Measurements from ENCODE around the gene DUSP5.
"Not testable (repeated sequence)": the region's sequence is repeated elsewhere in the genome, so short reads cannot be mapped to it uniquely, and the experiment has no call there.

The DUSP5 gene

GRCh38 chr10:110512461-110513187 lies 14.9 kb downstream of the DUSP5 start:
- in situ Hi-C loops (cut with MboI; ENCODE audit: low sequenced_read_pairs): no loop called here

- in situ Hi-C loops (cut with MboI; ENCODE audit: low sequenced_read_pairs): no loop called here
Measured at GRCh38 chr10:110513949-110514348, 16.2 kb downstream of the DUSP5 start.

- in situ Hi-C loops (cut with MboI; ENCODE audit: low sequenced_read_pairs): no loop called here
Measured at GRCh38 chr10:110514848-110515247, 17.1 kb downstream of the DUSP5 start.

- in situ Hi-C loops (cut with MboI; ENCODE audit: low sequenced_read_pairs): no loop called here
Measured at GRCh38 chr10:110516815-110517492, 19.2 kb downstream of the DUSP5 start.

GRCh38 chr10:110522365-110522988 lies 24.8 kb downstream of the DUSP5 start:
- in situ Hi-C loops (cut with MboI; ENCODE audit: low sequenced_read_pairs): no loop called here

GRCh38 chr10:110523736-110524135 lies 26.0 kb downstream of the DUSP5 start:
- in situ Hi-C loops (cut with MboI; ENCODE audit: low sequenced_read_pairs): no loop called here

GRCh38 chr10:110524179-110524858 lies 26.6 kb downstream of the DUSP5 start:
- in situ Hi-C loops (cut with MboI; ENCODE audit: low sequenced_read_pairs): no loop called here

GRCh38 chr10:110524859-110525232 lies 27.1 kb downstream of the DUSP5 start:
- in situ Hi-C loops (cut with MboI; ENCODE audit: low sequenced_read_pairs): no loop called here

GRCh38 chr10:110525349-110526260 lies 27.9 kb downstream of the DUSP5 start:
- in situ Hi-C loops (cut with MboI; ENCODE audit: low sequenced_read_pairs): no loop called here

- in situ Hi-C loops (cut with MboI; ENCODE audit: low sequenced_read_pairs): no loop called here
Measured at GRCh38 chr10:110527731-110528171, 30.0 kb downstream of the DUSP5 start.

- in situ Hi-C loops (cut with MboI; ENCODE audit: low sequenced_read_pairs): no loop called here
Measured at GRCh38 chr10:110528224-110528996, 30.7 kb downstream of the DUSP5 start.

- in situ Hi-C loops (cut with MboI; ENCODE audit: low sequenced_read_pairs): not testable (repeated sequence)
Measured at GRCh38 chr10:110528997-110529524, 31.4 kb downstream of the DUSP5 start.

- in situ Hi-C loops (cut with MboI; ENCODE audit: low sequenced_read_pairs): no loop called here
Measured at GRCh38 chr10:110529596-110530011, 31.9 kb downstream of the DUSP5 start.

GRCh38 chr10:110530131-110530831 lies 32.6 kb downstream of the DUSP5 start:
- in situ Hi-C loops (cut with MboI; ENCODE audit: low sequenced_read_pairs): no loop called here

- in situ Hi-C loops (cut with MboI; ENCODE audit: low sequenced_read_pairs): no loop called here
Measured at GRCh38 chr10:110531687-110532086, 34.0 kb downstream of the DUSP5 start.

GRCh38 chr10:110532628-110533027 lies 34.9 kb downstream of the DUSP5 start:
- in situ Hi-C loops (cut with MboI; ENCODE audit: low sequenced_read_pairs): not testable (repeated sequence)

GRCh38 chr10:110533149-110533548 lies 35.4 kb downstream of the DUSP5 start:
- in situ Hi-C loops (cut with MboI; ENCODE audit: low sequenced_read_pairs): no loop called here

- in situ Hi-C loops (cut with MboI; ENCODE audit: low sequenced_read_pairs): no loop called here
Measured at GRCh38 chr10:110534571-110534970, 36.9 kb downstream of the DUSP5 start.

Measured in HL-60/S4 (cell line).